Measurements from ENCODE around the gene NTRK2.

The NTRK2 gene

DNA sequence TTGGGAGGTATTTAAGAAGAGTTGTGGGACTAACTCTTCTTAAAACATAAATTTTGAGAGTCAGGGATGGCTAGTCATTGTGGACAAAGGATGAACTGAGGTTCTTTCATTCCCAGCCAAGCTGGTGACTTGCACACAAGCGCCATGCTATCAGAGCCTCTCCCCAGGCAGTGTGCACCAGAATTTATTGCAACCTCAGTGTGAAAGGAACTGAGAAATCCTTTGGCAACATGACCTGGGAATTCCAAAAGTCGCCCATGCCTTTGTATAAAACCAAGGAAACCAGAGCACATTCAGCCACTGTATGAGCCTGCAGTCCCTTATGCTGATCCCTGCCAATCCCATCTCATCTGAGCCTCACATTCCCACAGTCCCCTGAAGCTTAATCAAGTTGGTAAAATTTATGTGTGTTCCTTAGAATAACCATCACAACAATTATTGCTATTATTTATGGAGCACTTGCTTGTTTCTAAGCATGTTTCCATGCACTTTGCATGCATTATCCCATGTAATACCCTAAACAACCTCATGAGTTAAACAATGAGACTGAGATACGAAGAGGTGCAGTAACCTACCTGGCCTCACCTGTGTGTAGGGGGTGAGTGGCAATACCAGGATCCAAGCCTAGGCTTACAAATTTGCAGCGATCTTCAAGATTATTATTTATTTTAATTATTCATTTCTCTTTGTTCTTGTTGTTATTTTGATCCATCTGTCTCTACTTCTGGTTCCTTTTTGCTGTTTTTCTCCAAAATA lies 116.4 kb downstream of the NTRK2 start:
- no peak for DNase-seq

DNA sequence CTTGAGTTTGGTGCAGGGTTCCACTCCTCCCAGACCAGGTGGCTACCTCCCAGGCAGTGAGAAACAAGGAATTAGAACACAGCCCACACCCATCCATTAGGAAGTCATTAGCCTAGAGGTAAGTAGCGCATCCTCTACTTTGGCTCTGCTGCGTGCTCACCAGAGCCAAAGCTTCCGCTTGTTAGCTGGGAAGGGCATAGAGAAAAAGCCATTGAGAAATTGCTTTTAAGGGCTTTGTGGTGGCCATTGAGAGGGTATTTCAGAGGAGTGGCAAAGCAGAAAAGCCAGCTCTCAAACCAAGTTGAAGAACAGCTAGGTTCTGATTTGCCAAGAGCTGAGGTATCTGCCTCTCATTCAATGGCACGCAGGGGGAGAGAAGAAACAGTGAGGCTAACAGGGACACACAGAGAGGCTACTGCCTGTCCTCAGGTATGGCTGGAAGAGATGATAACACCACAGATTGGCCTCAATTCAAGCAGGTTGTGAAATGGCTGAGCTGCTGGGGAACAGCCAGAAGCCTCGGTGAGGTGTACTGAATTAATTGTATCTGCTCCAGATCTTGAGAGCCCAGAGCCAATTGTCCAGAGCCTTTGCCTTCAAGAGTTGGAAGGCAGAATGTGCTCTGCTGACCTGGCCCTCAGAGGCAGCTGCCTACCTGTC lies 119.4 kb downstream of the NTRK2 start:
- DNase-seq, result no peak

DNA sequence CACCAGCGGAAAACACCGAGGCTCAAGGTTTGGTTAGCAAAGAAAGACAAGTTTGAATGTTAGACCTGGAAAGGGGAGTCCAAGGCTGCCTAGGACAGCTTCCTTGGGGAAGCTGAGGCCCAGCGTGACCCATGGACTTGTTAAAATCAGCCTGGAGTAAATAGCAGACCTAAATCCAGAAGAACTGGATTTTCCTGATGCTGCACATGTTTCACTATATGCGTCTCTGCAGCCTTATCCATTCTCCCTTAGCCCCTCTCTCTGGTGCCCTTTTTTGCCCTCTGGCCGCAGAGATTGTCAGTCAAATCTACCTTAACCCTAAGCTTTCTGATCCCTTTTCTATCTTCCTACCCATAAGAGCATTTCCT lies 119.9 kb downstream of the NTRK2 start:
- no peak for DNase-seq

DNA sequence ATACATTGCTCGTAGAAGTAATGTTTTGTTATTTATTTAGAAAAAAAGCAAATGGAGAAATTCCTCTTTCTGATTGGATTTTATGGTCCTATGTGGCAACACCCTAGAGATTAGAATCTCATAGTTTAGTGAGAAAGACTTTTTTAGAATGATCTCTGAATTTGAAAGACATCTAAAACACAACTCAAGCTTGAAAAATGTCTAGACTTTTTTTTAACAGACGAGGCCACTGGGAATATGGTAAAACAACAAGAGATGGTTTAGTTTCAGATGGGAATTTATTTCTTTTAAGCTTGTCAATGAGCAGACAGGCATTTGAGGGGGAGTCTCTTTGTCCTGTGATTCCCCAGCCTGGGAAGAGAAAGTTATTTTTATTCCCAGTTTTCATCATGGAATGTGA lies 122.1 kb downstream of the NTRK2 start:
- DNase-seq, result no peak

DNA sequence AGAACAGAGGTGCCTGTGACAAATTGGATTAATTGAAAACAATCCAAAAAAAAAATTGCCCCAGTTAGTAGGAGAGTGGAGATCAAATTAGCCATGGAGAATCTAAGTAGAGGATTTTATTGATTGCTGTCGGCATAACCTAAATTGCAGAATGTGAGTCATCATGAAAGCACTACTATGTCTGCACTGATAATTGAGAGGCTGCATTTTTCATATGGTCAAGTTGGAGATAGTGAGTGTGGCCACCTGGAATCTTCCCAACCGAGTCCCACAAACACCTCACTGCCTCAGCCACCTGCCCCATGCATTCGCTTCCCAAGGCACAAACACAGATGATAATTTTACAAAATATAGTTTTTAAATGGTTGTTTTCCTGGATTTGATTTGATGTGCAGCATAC lies 123.7 kb downstream of the NTRK2 start:
- no peak for DNase-seq

DNA sequence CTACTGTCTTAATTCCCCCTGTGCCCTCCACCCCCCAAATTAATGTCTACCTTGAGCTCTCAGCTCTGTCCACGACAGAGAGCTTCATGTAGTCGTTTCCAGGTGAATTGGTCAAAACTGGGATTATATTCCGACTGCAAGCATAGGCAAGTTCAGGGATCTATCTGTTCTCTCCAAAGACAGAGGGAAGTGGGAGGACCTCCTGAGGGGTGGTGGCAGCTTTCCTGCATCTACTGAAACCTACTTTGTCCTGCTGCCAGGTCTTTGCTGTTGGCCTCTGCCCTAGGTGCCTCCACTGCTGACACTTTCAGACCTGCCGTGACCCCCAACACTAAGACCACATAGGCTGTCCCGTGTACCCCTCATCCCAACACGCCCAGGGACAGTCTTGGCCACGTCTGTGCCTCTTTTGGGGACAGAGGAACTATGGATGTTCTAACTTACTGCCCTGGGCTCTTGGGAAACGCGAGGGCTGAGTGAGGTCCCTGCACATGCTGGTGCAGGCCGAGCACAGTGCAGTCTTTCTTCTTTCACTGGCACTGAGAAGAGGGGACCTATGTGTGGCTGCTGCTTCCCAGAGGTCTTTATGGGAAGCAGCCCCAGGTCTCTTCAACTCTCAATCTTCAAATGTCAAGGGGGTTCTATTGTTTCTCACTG lies 125.6 kb downstream of the NTRK2 start:
- DNase-seq, result no peak

DNA sequence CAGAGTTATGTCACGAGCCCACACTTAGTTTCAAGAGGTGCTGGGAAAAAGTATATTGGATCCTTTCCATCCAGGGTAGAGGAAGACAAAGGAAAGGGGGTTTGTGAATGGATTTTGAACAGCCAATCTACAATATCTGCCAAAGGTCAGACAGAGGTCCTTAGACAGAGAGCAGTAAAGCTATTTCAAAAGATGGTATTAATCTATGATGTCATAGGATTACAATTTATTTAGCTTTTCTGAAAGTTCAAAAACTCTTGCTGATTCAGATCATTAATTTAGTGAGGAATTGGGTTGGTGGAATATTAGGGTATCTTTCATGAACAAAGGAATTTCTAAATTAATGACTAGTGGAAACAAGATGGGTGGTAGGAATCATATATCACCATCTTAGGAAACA lies 126.9 kb downstream of the NTRK2 start:
- no peak for DNase-seq

DNA sequence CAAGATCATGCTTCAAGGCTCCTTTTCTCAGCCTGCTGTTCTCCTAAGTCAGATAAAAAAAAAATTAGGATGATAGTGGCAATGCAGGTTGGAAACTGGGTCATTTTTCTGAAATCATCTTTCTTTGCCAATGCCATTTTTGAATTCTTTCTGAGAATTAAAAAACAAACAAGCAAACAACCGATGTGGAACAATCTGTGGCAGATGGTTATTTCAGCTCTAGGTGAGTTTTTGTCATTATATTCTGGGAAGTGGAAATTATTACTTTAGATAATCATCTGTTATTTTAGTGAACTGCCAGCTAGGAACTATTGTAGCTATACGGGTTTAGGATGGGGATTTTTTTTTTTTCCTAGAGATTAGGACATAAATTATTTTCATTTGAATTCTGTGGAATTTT lies 129.7 kb downstream of the NTRK2 start:
- no peak for DNase-seq

DNA sequence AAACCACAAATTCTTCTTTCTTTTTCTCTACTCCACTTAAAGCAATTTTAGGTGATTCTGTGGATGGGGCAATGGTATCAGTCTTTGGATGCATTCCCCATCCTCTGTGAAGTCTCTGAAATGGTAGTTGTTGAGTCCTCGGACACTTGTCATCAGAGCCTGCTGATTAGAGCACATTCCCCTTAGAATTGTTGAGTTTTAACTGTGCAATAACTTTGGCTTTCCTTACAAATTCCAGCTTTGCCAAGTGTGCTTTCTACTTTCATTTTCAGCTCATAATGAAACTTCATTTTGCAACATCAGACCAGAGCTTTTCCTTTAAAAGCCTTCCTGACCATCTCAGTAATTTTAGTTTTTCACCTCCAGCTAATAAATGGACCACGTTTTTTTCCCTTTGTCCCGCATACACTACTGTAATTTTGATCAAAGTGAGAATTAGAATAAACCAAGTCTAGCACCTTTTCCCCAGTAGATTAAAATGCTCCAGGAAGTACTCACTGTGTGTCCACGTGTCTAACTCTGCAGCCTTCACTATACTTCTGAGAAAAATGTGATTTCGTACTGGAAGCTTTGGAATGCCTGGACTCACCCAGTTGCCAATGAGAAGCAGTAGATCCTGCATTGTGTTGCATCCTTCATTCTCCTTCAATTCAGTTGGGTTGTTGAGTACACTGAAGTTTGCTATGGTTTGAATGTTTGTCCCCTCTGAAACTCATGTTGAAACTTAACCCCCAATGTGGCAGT lies 135.6 kb downstream of the NTRK2 start:
- DNase-seq, result no peak

DNA sequence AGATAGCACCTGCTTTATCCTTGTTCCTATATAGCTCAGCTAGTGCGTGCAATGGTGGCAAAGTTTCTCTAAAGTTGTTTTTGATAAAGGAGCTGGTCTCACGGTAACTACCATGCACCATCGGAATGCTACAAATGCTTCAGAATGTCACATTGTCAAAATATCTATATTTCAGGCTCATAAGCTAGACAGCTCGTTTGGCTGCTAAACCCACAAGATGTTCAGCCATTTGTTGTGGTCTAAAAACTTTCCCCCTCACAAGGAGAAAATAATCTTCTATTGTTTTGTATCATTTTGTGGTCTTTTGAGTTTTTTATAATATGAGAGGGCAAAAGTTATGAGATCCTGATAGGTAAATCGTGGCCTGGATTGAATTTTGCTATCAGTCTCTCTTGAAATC lies 137.9 kb downstream of the NTRK2 start:
- DNase-seq, result no peak

DNA sequence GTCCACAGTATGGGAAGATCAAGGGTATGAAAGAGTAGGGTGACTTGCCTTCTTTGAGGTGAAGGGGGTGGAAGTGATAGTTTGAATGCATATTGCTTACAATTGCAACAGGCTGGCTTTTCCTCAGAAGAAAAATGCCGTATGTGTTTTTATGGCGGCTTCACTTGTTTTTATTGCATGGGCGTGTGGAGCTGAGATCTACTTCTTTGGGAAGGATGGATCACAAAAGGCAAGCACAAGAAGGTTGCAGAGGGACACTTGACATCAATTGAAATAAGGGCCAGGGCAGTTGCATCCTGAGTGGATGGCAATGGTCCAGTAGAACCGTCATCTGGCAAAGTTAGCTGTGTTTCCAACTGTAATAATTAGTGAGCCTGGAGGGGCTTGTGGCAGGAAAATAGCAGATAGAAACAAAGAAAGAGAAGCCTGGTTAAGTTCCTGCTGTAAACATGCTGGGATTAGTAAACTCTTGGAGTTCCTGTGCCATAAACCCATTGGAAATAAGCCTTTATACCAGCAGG lies 138.4 kb downstream of the NTRK2 start:
- no peak for DNase-seq

DNA sequence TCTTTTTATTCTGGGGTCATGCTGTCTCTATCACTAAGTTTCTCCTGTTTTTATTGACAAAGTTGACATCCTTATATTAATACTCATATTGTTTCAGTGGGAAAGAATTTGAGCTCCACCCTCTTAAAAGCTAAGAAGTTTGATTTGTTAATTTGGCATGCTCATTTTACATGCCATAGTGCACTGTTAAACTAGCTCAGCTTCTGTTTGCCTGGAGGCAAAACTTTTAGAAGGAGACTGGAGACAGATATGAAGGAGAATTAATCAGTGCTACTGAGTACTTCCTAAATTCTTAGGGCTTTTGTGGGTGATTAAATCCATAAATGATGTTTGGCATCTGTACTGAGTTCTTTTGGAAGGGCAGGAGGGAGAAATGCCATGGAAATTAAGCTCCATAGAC lies 138.9 kb downstream of the NTRK2 start:
- DNase-seq, result no peak

DNA sequence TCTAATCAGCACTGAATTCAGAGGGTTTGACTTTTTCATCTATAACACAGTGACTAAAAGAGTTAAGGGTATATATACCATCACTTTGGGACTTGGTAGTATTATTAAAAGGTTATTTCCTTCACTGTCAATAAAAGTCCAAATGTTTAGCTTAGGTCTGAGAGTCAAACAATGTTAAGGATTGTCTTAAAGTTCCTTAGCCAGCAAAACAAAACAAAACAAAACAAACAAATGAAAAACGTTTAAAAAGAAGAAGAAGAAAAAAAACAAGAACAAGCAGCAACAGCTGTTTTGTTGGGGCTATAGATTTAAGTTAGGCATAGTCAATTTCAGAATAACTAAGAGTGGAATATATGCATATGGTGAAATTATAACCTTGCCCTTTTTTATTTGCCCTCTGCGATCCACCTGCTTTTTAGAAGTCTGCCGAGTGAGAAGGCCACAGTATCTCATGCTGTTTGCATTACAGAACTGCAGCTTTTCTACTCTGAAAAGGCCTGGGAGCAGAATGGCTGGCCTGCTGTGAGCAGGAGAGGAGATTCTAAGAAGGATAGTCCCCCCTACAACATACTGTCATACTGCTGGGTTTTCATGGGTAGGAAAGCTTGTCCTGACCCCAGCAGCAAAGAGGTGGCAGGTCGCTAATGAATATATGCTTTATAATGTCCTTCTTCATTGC lies 141.7 kb downstream of the NTRK2 start:
- no peak for DNase-seq

DNA sequence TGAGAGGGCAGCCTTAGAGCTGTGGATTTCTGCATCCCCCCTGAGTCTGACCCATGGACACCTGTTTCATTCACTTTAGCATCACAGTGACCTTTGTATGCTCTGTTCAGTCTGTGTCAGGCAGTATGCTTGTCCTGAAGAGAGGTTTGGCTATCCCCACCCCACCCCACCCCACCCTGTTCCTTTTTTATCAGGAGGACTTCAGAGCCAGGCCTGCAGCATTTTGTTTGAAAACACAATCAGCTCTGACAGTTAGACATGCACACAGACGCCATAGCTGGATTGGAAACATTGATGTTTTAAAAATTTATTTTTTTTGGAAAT lies 142.2 kb downstream of the NTRK2 start:
- no peak for DNase-seq

DNA sequence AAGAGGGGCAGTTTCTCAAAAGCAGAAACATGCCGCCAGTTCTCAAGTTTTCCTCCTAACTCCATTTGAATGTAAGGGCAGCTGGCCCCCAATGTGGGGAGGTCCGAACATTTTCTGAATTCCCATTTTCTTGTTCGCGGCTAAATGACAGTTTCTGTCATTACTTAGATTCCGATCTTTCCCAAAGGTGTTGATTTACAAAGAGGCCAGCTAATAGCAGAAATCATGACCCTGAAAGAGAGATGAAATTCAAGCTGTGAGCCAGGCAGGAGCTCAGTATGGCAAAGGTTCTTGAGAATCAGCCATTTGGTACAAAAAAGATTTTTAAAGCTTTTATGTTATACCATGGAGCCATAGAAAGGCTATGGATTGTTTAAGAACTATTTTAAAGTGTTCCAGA lies 142.8 kb downstream of the NTRK2 start:
- DNase-seq, result no peak

DNA sequence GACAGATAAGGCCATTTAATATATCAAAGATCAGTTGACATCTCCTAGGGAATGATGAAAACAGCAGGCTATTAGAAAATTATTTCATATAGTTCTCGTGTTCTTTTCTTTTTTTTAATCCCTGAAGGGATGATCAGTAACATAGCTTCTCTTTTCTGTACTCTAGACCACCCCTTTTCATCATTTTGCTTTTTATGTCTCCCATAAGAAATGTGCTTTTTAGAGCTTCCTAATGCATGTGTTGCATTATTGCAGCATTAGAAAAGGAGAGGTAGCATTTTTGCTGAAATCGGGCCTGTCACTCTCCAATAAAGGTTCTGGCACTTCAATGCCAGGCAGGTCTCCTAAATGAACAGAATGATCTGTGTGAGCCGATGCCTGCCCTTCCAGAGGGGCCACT lies 143.3 kb downstream of the NTRK2 start:
- DNase-seq, result no peak

DNA sequence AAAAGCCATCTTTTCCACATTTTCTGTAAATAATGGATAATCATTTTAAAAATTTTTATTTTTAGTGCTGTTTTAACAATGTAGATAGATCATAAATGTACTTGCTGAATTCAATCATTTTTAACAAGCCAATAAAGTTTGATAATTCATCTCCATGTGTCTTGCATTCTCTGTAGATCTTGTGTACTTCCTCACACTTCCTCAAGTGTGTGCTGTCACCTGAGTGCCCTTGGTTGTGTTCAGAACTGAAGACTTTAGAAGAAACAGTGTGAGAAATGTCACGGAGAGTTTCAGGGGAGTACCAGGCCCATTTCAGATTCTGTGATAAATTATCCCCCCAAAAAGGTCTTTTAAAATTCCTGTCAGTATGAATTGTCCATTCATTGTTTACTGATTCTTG lies 146.0 kb downstream of the NTRK2 start:
- no peak for DNase-seq

DNA sequence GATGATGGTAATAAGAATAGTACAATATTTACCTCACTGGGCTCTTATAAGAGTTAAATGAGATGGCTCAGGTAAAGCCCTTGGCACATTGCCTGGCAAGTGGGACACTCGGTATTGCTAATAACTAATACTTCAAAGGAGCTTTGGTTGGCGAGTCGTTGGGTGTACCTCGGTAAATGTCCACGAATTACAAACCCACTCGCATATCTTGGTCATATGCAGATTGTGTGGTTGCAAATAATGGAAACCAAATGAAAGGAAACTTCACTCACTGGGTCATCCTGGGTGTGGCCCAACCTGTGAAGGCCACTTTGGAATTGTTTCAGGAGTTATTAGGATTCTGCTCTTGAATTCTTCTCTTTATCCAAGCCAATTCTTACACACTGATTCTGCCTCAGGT lies 147.5 kb downstream of the NTRK2 start:
- no peak for DNase-seq

DNA sequence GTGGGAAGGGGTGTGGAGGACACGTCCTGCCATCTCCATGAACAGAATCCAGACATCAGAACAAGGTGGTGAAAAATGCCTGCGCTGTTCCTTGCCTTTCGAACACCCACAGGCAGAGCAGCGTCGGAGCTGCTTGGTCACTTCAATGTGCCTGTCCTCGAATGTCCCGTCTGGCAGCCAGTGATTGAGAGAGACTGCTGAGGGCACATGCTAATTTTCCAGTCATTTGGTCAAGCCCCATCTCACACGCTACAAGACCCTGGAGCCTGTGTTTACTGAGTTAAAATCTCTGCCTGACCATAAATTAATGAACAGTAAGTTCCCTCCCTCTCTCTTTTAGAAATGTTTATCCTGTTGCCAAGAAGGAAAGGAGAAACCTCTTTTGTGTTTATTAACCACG lies 149.3 kb downstream of the NTRK2 start:
- no peak for DNase-seq

DNA sequence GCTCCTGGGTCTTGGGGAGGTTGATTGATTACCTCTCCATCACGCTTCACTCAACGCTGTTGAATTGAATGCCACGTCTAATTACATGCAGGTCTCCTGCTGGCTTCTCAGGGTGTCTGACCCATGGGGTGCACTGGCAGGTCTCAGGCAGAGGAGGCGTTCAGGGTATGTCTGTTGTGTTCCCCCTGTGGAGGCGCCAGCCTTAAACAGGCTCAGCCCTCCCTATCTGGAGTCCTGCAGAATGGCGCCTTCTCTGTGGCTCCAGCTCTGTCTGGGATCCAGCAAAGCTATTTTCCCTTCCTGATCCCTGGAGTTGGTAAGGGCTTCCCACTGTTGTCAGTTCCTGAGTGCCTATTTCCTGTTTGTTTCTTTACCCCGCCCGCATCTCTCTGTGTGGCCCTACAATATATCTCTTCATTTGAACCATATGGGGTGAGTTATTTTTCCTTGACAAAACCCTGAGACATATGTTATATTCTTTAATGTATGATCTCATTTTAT lies 150.0 kb downstream of the NTRK2 start:
- no peak for DNase-seq

DNA sequence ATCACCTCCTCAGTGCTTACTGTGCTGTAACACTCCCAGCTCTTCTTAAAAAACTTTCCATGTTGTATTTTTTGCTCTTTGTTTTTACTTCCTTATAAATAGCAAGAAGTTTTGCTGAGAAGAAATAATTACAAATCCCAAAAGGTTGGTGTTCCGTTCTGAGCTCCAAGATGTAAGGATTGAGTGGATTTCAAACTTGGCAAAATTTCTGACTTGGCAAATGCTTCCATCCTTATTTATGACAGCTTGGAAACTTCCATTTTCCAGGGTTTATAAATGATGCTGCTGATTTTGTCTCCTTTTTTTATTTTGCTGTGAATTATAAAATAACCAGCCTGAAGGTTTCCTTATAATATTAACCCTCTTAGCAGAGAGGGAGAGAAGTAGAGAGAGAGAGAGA lies 151.9 kb downstream of the NTRK2 start:
- DNase-seq, result no peak

DNA sequence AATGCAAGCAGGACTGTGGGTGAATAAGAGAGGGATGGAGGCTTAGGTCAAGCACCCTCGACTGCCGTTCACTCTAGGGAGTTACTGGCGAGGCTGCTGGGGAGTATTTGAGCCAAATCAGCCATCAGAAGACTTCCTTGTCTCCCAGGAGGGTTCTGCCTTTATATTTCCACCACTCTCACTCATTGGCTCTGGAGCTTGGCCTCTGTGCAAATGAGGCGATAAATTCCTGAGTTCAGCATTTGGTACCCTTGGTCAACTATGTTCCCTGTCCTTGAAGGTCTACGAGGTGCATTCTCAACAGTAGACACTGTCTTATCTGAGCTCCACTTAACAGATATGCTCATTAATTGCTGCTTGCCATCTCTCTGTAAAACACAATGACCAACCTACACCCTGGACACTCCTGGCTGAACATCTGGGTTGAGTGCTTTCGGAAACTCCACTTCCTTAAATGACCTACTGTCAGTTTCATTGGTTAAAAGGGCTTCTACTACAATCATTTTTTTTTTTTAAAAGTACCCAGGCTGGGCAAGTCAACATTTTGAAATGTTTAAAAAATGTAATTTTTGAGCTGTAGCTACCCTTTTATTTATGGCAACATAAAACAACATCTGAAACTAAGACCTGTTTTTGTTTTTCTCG lies 153.2 kb downstream of the NTRK2 start:
- DNase-seq, result no peak
